Stimulated activated CD8-positive, alpha-beta memory T cell treated with anti-CD3 and anti-CD28 coated beads, Interleukin-4, amount 100 ng/mL, for 4 hours (primary cell): ENCODE measurements around the gene CORO2B.

Source experiments
- DNase-seq, 2 donors: peaks; one replicate each; pipeline ENCODE4 v3.0.0-alpha.2; 2020; ENCODE audit warnings: low read depth in 2 of 2, low spot score in 1 of 2

CORO2B gene

DNA sequence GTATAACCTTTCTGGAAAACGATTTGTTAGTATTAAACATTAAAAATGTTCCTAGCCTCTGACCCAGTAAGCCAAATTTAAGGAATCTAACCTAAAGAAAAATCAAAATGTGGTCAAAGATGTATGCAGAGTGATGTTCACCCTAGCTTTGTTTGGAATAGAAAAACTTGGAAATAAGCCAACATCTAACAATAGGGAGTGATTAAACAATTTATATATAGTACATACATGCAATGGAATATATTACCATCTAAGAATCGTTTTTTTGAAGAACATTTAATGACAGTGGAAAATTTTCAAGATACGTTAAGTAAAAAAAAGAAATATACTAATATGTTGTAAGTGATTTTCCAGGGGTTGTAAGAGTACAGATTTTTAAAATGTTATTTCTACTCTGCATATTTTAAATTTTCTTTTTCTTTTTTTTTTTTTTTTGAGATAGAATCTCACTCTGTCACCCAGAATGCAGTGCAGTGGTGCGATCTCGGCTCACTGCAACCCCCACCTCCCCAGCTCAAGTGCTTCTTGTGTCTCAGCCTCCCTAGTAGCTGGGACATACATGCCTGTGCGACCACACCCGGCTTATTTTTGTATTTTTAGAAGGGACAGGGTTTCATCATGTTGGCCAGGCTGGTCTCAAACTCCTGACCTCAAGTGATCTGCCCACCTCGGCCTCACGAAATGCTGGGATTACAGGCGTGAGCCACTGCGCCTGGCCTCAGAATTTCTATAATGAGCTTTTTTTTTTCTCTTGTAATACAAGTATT is 187.0 kb downstream of the CORO2B start:
- DNase-seq = no peak

DNA sequence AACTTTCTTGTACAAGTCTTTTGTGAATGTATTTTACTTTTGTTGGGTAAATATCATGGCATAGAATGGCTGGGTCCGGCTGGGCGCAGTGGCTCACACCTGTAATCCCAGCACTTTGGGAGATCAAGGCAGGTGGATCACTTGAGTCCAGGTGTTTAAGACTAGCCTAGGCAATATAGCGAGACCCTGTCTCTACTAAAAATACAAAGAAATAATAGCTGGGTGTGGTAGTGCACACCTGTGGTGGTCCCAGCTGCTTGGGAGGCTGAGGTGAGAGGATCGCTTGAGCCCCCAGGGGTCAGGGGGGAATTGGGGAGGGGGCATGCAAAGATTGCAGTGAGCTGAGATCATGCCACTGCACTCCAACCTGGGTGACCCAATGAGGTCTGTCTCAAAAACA is 189.0 kb downstream of the CORO2B start:
- no peak for DNase-seq

DNA sequence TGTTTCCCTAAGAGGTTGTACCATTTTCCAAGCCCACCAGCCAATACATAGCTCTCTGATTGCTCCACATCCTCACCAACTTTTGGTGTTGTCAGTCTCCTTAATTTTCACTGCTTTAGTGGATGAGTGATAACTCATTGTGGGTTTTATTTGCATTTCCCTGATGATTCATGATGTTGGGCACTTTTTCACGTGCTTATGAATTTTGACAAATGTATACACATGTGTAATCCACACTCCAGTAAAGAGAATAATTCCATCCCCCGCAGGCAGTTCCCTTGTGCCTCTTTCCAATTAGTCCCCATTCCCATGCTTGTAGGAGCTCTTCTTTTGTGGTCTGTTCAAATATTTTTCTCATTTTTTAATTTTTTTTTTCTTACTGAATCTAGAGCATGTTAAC is 189.5 kb downstream of the CORO2B start:
- no peak for DNase-seq

DNA sequence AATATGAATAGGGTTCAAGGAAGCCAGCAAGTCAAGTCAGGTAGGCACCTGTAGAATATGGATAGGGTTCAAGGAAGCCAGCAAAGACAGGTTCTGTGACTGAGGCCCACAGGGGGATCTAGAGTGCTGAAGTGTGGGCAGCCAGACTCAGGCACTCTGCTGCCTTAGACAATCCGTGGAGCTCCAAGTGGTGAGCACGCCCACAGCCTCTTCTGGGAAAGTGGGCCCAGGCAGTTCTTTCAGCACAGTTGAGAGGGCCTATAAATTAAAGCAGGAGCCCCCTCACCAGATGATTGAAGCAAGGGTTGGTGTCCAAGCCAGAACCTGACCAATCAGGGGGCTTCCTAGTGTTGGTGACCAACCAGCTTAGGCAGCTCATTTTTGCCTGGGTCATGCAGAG is 190.9 kb downstream of the CORO2B start:
- no peak for DNase-seq

DNA sequence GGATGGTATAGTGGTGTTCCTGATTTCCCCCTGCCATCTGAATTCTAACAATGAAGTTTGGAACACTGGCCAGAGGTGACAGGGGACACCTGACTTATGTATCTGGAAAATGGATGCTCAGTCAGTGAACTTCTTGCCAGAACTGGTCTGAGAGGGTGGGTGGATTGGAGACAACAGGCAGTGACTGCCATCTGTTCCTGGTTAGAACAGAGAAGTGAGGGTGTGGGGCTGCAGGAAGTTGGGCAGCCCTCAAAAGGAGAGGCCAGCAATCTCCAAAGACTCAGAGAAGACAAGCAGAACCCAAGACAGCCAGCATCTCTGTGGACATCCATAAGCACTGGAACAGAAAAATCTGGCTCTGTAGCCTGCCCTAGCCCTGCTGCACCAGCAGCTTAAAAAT is 191.4 kb downstream of the CORO2B start:
- DNase-seq = no peak

DNA sequence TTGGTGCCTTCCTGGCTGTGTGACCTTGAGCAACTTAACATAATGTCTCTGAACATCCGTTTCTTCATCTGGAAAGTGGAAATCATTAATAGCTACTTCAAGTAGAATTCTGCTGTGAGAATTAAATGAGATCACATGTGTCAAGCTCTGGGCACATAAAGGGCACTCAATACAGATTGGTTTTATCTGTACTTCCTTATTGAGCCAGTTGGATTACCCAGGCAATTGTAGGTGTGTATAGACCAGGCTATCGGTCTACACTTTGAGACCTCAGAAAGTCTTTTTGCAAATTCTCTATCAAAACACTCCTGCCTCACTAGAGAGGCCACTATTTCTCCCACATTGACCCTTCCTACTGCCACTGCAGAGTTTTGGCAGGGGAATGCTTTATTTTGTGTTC is 194.2 kb downstream of the CORO2B start:
- no peak for DNase-seq

DNA sequence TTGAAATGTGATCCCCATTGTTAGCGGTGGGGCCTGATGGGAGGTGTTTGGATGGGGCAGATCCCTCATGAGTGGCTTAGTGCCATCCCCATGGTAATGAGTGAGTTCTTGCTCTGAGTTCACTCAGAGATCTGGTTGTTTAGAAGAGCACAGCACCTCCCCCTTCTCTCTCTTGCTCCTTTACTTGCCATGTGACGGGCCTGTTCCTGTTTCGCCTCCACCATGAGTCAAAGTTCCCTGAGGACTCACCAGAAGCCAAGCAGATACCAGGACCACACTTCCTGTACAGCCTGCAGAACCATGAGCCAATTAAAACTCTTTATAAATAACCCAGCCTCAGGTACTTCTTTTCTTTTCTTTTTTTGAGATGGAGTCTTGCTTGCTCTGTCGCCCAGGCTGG is 195.3 kb downstream of the CORO2B start:
- DNase-seq = no peak

DNA sequence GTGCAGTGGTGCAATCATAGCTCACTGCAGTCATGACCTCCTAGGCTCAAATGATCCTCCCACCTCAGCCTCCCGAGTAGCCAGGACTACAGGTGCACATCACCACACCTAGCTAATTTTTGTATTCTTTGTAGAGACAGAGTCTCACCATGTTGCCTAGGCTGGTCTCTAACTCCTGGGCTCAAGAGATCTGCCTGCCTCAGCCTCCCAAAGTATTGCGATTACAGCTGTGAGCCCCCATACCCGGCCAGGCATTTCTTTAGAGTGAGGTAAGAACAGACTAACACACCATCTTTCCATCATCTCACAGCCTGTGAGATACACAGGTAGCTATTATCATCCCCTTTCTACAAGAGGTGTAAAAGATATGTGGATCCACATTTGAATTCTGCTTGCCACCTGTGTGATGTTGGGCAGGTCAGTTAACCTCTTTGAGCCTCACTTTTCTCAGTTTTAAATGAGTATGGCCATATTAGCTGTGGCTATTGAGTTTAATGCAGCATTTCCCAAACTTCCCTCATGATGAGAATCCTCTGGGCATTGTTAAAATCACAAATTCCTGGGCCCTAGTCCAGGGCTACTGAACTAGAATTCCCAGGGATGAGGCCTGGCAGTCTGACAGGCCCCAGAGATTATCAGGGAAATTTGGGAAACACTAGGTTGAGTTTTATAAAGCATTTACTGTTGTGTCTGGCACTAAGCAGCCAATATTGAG is 195.9 kb downstream of the CORO2B start:
- no peak for DNase-seq

DNA sequence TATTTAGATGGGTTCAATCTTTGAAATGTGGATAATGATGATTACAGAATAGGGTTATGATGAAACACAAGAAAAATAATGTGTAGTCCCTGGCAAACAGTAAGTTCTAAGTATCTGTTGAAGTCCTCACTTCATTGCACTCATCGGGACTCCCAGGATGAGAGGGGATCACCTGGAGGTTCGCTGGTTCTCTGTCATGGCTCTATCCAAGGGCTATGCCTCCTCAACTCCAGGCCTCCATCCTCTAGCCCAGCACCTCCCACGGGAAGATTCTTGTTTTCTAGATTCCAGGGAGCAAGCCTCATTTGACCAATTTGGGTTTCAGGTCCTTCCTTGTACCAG is 196.4 kb downstream of the CORO2B start:
- no peak for DNase-seq

DNA sequence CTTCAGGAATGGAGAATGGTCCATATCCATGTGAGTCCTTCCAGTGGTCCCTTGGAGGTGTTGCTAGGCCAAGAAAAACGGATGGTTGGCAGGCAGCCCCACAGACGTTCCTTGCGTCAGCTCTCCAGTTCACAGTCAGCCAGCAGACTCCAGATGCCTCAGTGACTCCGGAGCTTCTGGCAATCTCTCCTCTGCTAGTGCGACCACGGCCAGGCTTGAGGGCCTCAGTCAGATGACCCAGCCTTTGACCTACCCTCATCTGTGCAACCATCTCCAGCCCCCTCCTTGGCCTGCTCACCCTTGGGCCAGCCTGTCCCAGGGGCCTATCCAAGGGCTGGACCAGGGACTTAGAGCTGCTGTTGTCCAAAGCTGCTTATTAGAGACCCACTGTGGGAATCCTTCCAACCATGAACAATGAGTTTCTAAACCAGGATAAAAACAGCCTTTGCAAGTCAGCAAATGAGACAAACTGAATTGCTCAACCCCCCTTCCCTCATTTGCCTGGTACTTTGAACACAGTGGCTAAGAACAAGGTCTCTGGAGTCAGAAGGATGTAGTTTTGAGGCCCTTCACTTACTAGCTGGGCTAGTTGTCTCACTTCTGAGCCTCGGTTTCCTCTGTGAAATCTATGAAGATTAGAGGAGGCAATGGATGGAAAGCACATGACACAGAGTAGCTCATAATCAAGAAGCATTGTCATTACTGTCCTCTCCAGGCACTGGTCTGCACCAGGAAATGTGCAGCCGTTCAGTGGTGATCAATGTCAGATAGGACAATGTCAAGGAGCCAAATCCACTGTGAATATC is 197.1 kb downstream of the CORO2B start:
- no peak for DNase-seq

DNA sequence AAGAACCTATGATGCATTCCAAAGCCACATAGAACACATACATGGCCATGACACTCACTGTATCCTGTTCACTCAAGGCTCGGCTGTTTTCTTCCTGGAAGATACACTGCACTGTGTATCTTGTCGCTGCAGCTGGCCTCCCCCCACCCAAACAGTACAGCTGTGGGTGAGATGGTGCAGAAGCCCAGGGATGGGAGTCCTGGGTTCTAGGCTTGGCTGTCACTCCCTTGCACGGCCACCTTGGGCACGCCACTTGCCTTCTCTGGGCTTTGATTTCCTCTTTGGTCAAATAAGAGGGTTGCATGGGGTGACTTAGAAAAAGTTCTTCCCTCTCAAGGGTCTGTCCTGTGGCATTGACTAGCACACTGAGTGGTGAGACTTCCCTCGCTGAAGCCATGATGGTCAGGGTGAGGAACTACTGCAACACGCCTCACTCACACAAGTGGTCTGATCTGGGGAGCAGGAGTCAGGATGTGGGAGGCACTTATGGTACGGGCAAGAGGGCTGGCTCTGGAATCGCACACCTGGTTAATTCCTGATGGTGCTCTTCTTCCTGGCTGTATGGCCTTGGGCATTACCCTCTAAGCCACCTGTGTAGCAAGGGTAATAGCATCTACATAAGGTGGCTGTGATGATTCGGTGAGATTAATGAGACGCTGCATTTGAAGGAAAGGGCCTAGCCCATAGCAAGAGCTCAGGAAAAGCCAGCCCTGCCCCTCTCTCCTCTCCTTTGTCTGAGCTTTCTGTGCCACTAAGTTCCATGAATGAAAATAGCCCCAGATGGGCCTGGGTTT is 197.9 kb downstream of the CORO2B start:
- DNase-seq = no peak
